ENCODE results near the gene MAGI1.
"Not testable (repeated sequence)": the region's sequence is repeated elsewhere in the genome, so short reads cannot be mapped to it uniquely, and the experiment has no call there.

Gene MAGI1

GRCh38 chr3:65904016-65904415, 134.7 kb downstream of the MAGI1 start:
- DNase-seq (ENCODE audit: low spot score) = no peak

- no peak for DNase-seq (ENCODE audit: low spot score)
These were observed 136.4 kb downstream of the MAGI1 start for GRCh38 chr3:65902304-65902793.

- no peak for DNase-seq (ENCODE audit: low spot score)
These were observed 137.5 kb downstream of the MAGI1 start for GRCh38 chr3:65901226-65901625.

GRCh38 chr3:65899226-65899625, 139.5 kb downstream of the MAGI1 start:
- no peak for DNase-seq (ENCODE audit: low spot score)

- no peak for DNase-seq (ENCODE audit: low spot score)
These were observed 141.0 kb downstream of the MAGI1 start for GRCh38 chr3:65897766-65898165.

GRCh38 chr3:65896321-65896720, 142.4 kb downstream of the MAGI1 start:
- no peak for DNase-seq (ENCODE audit: low spot score)

GRCh38 chr3:65894679-65895453, 143.9 kb downstream of the MAGI1 start:
- no peak for DNase-seq (ENCODE audit: low spot score)

- DNase-seq (ENCODE audit: low spot score) = no peak
These were observed 144.6 kb downstream of the MAGI1 start for GRCh38 chr3:65894126-65894525.

- no peak for DNase-seq (ENCODE audit: low spot score)
These were observed 145.1 kb downstream of the MAGI1 start for GRCh38 chr3:65893631-65894030.

GRCh38 chr3:65891477-65891876, 147.2 kb downstream of the MAGI1 start:
- not testable (repeated sequence) for DNase-seq (ENCODE audit: low spot score)

GRCh38 chr3:65890328-65890727, 148.4 kb downstream of the MAGI1 start:
- no peak for DNase-seq (ENCODE audit: low spot score)

- no peak for DNase-seq (ENCODE audit: low spot score)
These were observed 149.0 kb downstream of the MAGI1 start for GRCh38 chr3:65889707-65890099.

- DNase-seq (ENCODE audit: low spot score) = peak; percentile 28
These were observed 149.6 kb downstream of the MAGI1 start for GRCh38 chr3:65888980-65889706.

GRCh38 chr3:65888196-65888595, 150.5 kb downstream of the MAGI1 start:
- DNase-seq (ENCODE audit: low spot score) = no peak

GRCh38 chr3:65886391-65886790, 152.3 kb downstream of the MAGI1 start:
- DNase-seq (ENCODE audit: low spot score) = no peak

GRCh38 chr3:65884071-65884470, 154.6 kb downstream of the MAGI1 start:
- DNase-seq (ENCODE audit: low spot score) = no peak

GRCh38 chr3:65883613-65884012, 155.1 kb downstream of the MAGI1 start:
- DNase-seq (ENCODE audit: low spot score) = no peak

- DNase-seq (ENCODE audit: low spot score) = no peak
These were observed 158.4 kb downstream of the MAGI1 start for GRCh38 chr3:65880350-65880749.

- no peak for DNase-seq (ENCODE audit: low spot score)
These were observed 159.3 kb downstream of the MAGI1 start for GRCh38 chr3:65879372-65879771.

GRCh38 chr3:65878831-65879230, 159.9 kb downstream of the MAGI1 start:
- no peak for DNase-seq (ENCODE audit: low spot score)

GRCh38 chr3:65877160-65877559, 161.6 kb downstream of the MAGI1 start:
- no peak for DNase-seq (ENCODE audit: low spot score)

GRCh38 chr3:65876028-65876420, 162.7 kb downstream of the MAGI1 start:
- DNase-seq (ENCODE audit: low spot score) = no peak

- no peak for DNase-seq (ENCODE audit: low spot score)
These were observed 163.2 kb downstream of the MAGI1 start for GRCh38 chr3:65875393-65876027.
